Mesodermal cell (in vitro differentiated cells): ENCODE data around the gene NID1.

Experiments used
- H3K27ac ChIP-seq: 2 replicates; pipeline ENCODE4 v1.7.0; 2013; ENCODE audit warnings: mild to moderate bottlenecking, low read depth, low read length, moderate library complexity; ENCODE audit not compliant: severe bottlenecking
- H3K36me3 ChIP-seq: 2 replicates; pipeline ENCODE4 v1.7.1; 2013; ENCODE audit warnings: mild to moderate bottlenecking, low read length, moderate library complexity; ENCODE audit not compliant: control insufficient read depth, insufficient read depth
- H3K4me1 ChIP-seq: one replicate; pipeline ENCODE4 v1.7.1; 2013; ENCODE audit warnings: mild to moderate bottlenecking, low read length; ENCODE audit not compliant: insufficient read depth, control insufficient read depth, poor library complexity, severe bottlenecking
- H3K4me3 ChIP-seq: 2 replicates; pipeline ENCODE4 v1.7.0; 2013; ENCODE audit warnings: low read length, control low read depth, mild to moderate bottlenecking; ENCODE audit not compliant: insufficient read depth, poor library complexity, severe bottlenecking; ENCODE audit errors: extremely low read depth
- H3K9me3 ChIP-seq: 2 replicates; pipeline ENCODE4 v1.7.1; 2013; ENCODE audit warnings: mild to moderate bottlenecking, low read length, moderate library complexity; ENCODE audit not compliant: control insufficient read depth
- WGBS, 2 experiments: methylation state at CpG; one replicate each; pipeline ENCODE4 v1.1.5; 2013; ENCODE audit warnings: missing lambda C conversion rate in 2 of 2; ENCODE audit not compliant: insufficient coverage in 2 of 2; 5-methylcytosine and 5-hydroxymethylcytosine counted together

Gene NID1

GRCh38 chr1:235945775-235946570, 118.9 kb downstream of the NID1 start:
- no peaks in the 10 kb centered on the region for H3K36me3 ChIP-seq
- 89 to 93% methylated on average over 9 to 13 of the region's 15 CpGs for WGBS, 2 experiments
- no peaks in the 10 kb centered on the region for H3K9me3 ChIP-seq
- no peak overlapping the region for H3K27ac ChIP-seq
- H3K4me3 ChIP-seq: no peak overlapping the region
- H3K4me1 ChIP-seq: no peaks in the 10 kb centered on the region

GRCh38 chr1:235943581-235944114, 121.2 kb downstream of the NID1 start:
- no peak overlapping the region for H3K4me3 ChIP-seq
- no peak overlapping the region for H3K27ac ChIP-seq
- no peaks in the 10 kb centered on the region for H3K4me1 ChIP-seq
- 77 to 78% methylated on average over 9 of the region's 9 CpGs for WGBS, 2 experiments
- no peaks in the 10 kb centered on the region for H3K9me3 ChIP-seq
- no peaks in the 10 kb centered on the region for H3K36me3 ChIP-seq

GRCh38 chr1:235942979-235943575, 121.8 kb downstream of the NID1 start:
- Histone ChIP-seq H3K4me1 (no peaks in the 10 kb centered on the region), H3K9me3 (no peaks in the 10 kb centered on the region), H3K4me3 (no peak overlapping the region), H3K27ac (no peak overlapping the region), H3K36me3 (no peaks in the 10 kb centered on the region)
- 92% methylated on average over 4 of the region's 6 CpGs; no CpG with 5 or more reads in 1 of the 2 experiments for WGBS, 2 experiments

GRCh38 chr1:235942625-235942934, 122.3 kb downstream of the NID1 start:
- H3K4me1 ChIP-seq: no peaks in the 10 kb centered on the region
- H3K9me3 ChIP-seq: no peaks in the 10 kb centered on the region
- 91 to 95% methylated on average over 2 to 5 of the region's 6 CpGs for WGBS, 2 experiments
- no peak overlapping the region for H3K27ac ChIP-seq
- no peaks in the 10 kb centered on the region for H3K36me3 ChIP-seq
- H3K4me3 ChIP-seq: no peak overlapping the region

GRCh38 chr1:235941876-235942624, 122.8 kb downstream of the NID1 start:
- Histone ChIP-seq H3K4me3 (no peak overlapping the region), H3K4me1 (no peaks in the 10 kb centered on the region), H3K9me3 (no peaks in the 10 kb centered on the region), H3K27ac (no peak overlapping the region), H3K36me3 (no peaks in the 10 kb centered on the region)
- 97 to 98% methylated on average over 10 to 11 of the region's 12 CpGs for WGBS, 2 experiments

- Histone ChIP-seq H3K27ac (no peak overlapping the region), H3K4me1 (no peaks in the 10 kb centered on the region), H3K4me3 (no peak overlapping the region), H3K9me3 (no peaks in the 10 kb centered on the region), H3K36me3 (no peaks in the 10 kb centered on the region)
- 96 to 98% methylated on average over 3 to 6 of the region's 6 CpGs for WGBS, 2 experiments
Observed at GRCh38 chr1:235940285-235940684, 124.6 kb downstream of the NID1 start.

- Histone ChIP-seq H3K27ac (no peak overlapping the region), H3K4me3 (no peak overlapping the region), H3K9me3 (no peaks in the 10 kb centered on the region), H3K4me1 (no peaks in the 10 kb centered on the region), H3K36me3 (no peaks in the 10 kb centered on the region)
- no CpG with 5 or more reads among the region's 1 CpG for WGBS, 2 experiments
Observed at GRCh38 chr1:235939480-235939775, 125.5 kb downstream of the NID1 start.

- no peak overlapping the region for H3K4me3 ChIP-seq
- no peaks in the 10 kb centered on the region for H3K4me1 ChIP-seq
- WGBS, 2 experiments: 90 to 92% methylated on average over 3 to 5 of the region's 7 CpGs
- no peaks in the 10 kb centered on the region for H3K36me3 ChIP-seq
- no peak overlapping the region for H3K27ac ChIP-seq
- H3K9me3 ChIP-seq: no peaks in the 10 kb centered on the region
Observed at GRCh38 chr1:235938709-235939479, 126.0 kb downstream of the NID1 start.

GRCh38 chr1:235937123-235937522, 127.8 kb downstream of the NID1 start:
- no peaks in the 10 kb centered on the region for H3K36me3 ChIP-seq
- H3K9me3 ChIP-seq: no peaks in the 10 kb centered on the region
- H3K27ac ChIP-seq: no peak overlapping the region
- no peaks in the 10 kb centered on the region for H3K4me1 ChIP-seq
- no peak overlapping the region for H3K4me3 ChIP-seq
- 93 to 95% methylated on average over 4 to 5 of the region's 5 CpGs for WGBS, 2 experiments
